NCI-H446 (cell line): ENCODE data around the gene AVL9.
"Not testable (repeated sequence)": the region's sequence is repeated elsewhere in the genome, so short reads cannot be mapped to it uniquely, and the experiment has no call there.

ENCODE experiments used
- DNase-seq, 2 experiments: peaks; one replicate each; lab custom pipeline; 2025; lab: John Stamatoyannopoulos, UW

AVL9 gene

GRCh38 chr7:32496052-32496813, 944 bp downstream of the AVL9 start:
- DNase-seq: no peak

- DNase-seq: not testable (repeated sequence)
Measured at GRCh38 chr7:32499755-32500154, 4.5 kb downstream of the AVL9 start.

GRCh38 chr7:32500216-32500615, 4.9 kb downstream of the AVL9 start:
- not testable (repeated sequence) for DNase-seq

GRCh38 chr7:32500922-32501341, 5.6 kb downstream of the AVL9 start:
- peak in 1 of 2 experiments; percentile 40 for DNase-seq

- DNase-seq: no peak
Measured at GRCh38 chr7:32501522-32501921, 6.2 kb downstream of the AVL9 start.

GRCh38 chr7:32502728-32503127, 7.4 kb downstream of the AVL9 start:
- no peak for DNase-seq

- DNase-seq: no peak
Measured at GRCh38 chr7:32506266-32507054, 11.2 kb downstream of the AVL9 start.

- no peak for DNase-seq
Measured at GRCh38 chr7:32507414-32507813, 12.1 kb downstream of the AVL9 start.

- no peak for DNase-seq
Measured at GRCh38 chr7:32511791-32512190, 16.5 kb downstream of the AVL9 start.

- no peak for DNase-seq
Measured at GRCh38 chr7:32513210-32513609, 17.9 kb downstream of the AVL9 start.

- no peak for DNase-seq
Measured at GRCh38 chr7:32515890-32516550, 20.7 kb downstream of the AVL9 start.

- no peak for DNase-seq
Measured at GRCh38 chr7:32516551-32517100, 21.3 kb downstream of the AVL9 start.

- DNase-seq: no peak
Measured at GRCh38 chr7:32518534-32519140, 23.3 kb downstream of the AVL9 start.

- DNase-seq: no peak
Measured at GRCh38 chr7:32519763-32520162, 24.5 kb downstream of the AVL9 start.

GRCh38 chr7:32522746-32523530, 27.6 kb downstream of the AVL9 start:
- no peak for DNase-seq

- no peak for DNase-seq
Measured at GRCh38 chr7:32524631-32525030, 29.3 kb downstream of the AVL9 start.

- no peak for DNase-seq
Measured at GRCh38 chr7:32525839-32526238, 30.6 kb downstream of the AVL9 start.

- DNase-seq: no peak
Measured at GRCh38 chr7:32531402-32531801, 36.1 kb downstream of the AVL9 start.

- DNase-seq: no peak
Measured at GRCh38 chr7:32532086-32532485, 36.8 kb downstream of the AVL9 start.

- peak in 1 of 2 experiments; percentile 13 for DNase-seq
Measured at GRCh38 chr7:32532716-32533115, 37.4 kb downstream of the AVL9 start.
